ENCODE measurements around the gene SDC3. TPM values are rescaled to one million over a fixed set of nuclear protein-coding genes. Genes with fewer than 3 reads are reported as not detected.

The SDC3 gene
- total and polyA plus RNA-seq, 2 donors (not counting 1 experiment from before 2014, with no cell fraction given): 0.30 to 4.6 TPM

- H3K27me3 ChIP-seq (replicated peaks in 1 of 4; ENCODE audit: control extremely low read depth in 1 of 4, control insufficient read depth in 3 of 4, insufficient read depth in 4 of 4, low read length in 3 of 4): peaks cover 0 to 28% (median 3%) of the 10 kb centered on the region in 4 experiments
Observed at GRCh38 chr1:30901798-30902581, 6.6 kb downstream of the SDC3 start.

More at GRCh38 chr1:30901798-30902581, 6.6 kb downstream of the SDC3 start:
- TF ChIP-seq CTCF (IDR thresholded peaks at IDR 0.05) (no peak), EZH2 (IDR thresholded peaks at IDR 0.05; ENCODE audit: borderline replicate concordance, insufficient read depth, low read depth, low read length, poor library complexity, severe bottlenecking) (no peak)
- no peaks in the 10 kb centered on the region for H3K79me2 ChIP-seq (ENCODE audit: control insufficient read depth, insufficient read depth, low read length)
- H3K9me3 ChIP-seq (ENCODE audit: control extremely low read depth in 1 of 3, control insufficient read depth in 2 of 3, insufficient read depth in 1 of 3, low read length in 2 of 3): no peaks in the 10 kb centered on the region
- ChIA-PET CTCF (interaction anchor here (1.8 kb wide), 1 partner anchor 119 kb away, joined by 5 read pairs; no protein-coding TSS in a partner anchor), POLR2A (no interaction called here)
- intact Hi-C loops (cut with micrococcal nuclease): loop anchor here (10.0 kb wide), 1 partner anchor 47 kb away; no protein-coding TSS in a partner anchor
- H3K9ac ChIP-seq (ENCODE audit: low read length): no peak overlapping the region
- H3K4me1 Mint-ChIP-seq: peaks cover 14% of the 10 kb centered on the region
- peaks cover 22% of the 10 kb centered on the region for H3K27me3 Mint-ChIP-seq
- no peak overlapping the region for H3K4me2 ChIP-seq (replicated peaks; ENCODE audit: low read depth, low read length, poor library complexity, severe bottlenecking)
- DNase-seq (no peak), ATAC-seq (ENCODE audit: low read depth) (no peak)
- no peaks in the 10 kb centered on the region for H3K9me3 Mint-ChIP-seq (ENCODE audit: insufficient read depth)
- no peak overlapping the region for H3K4me3 ChIP-seq (ENCODE audit: control extremely low read depth in 1 of 5, extremely low read depth in 1 of 5, insufficient read depth in 1 of 5, low read depth in 2 of 5, low read length in 4 of 5)
- no peak overlapping the region for H3K4me3 Mint-ChIP-seq
- WGBS (ENCODE audit: insufficient coverage): 53% methylated on average over 8 of the region's 11 CpGs
- no peaks in the 10 kb centered on the region for H4K20me1 ChIP-seq (ENCODE audit: control insufficient read depth, insufficient read depth, low read length, poor library complexity, severe bottlenecking)
- H3K27ac Mint-ChIP-seq: no peak overlapping the region
- H2AFZ ChIP-seq (ENCODE audit: insufficient read depth, low read depth, low read length, poor library complexity, severe bottlenecking): no peak overlapping the region
- no peak overlapping the region for H3K27ac ChIP-seq (ENCODE audit: low read length in 2 of 2)
- H3K36me3 ChIP-seq (replicated peaks in 1 of 2; ENCODE audit: control extremely low read depth in 1 of 2, control insufficient read depth in 1 of 2, extremely low read depth in 1 of 2, insufficient read depth in 2 of 2, low read length in 1 of 2): no peaks in the 10 kb centered on the region
- H3K4me1 ChIP-seq (ENCODE audit: control insufficient read depth in 2 of 2, insufficient read depth in 2 of 2, low read length in 2 of 2): peaks cover 8 to 10% of the 10 kb centered on the region in 2 donors

Measured in B cell (primary cell).